SU-DHL-6 (cell line): ENCODE data around the gene VWA8.

ENCODE experiments used
- H2AFZ ChIP-seq: fragments of 200-600 bp; sonication (generic); 2 replicates; pipeline ENCODE4 v1.6.1; 2014; ENCODE audit warnings: low read depth, mild to moderate bottlenecking, moderate library complexity, mixed read lengths, antibody characterized with exemption, low read length; ENCODE audit not compliant: severe bottlenecking
- H3F3A ChIP-seq: fragments of 200-600 bp; shearing (Covaris generic); 2 replicates; pipeline ENCODE4 v1.6.0; 2016; ENCODE audit warnings: antibody characterized with exemption, mild to moderate bottlenecking; ENCODE audit not compliant: insufficient read depth
- H3K27ac ChIP-seq: fragments of 200-600 bp; sonication (generic); 2 replicates; pipeline ENCODE4 v1.5.1; 2016; ENCODE audit warnings: low read depth, mild to moderate bottlenecking, low read length, moderate library complexity, mixed read lengths
- H3K27me3 ChIP-seq: fragments of 200-600 bp; sonication (generic), shearing (Covaris generic); 2 replicates; pipeline ENCODE4 v1.6.0; 2014; ENCODE audit warnings: mild to moderate bottlenecking, low read length
- H3K36me3 ChIP-seq: fragments of 200-600 bp; sonication (generic); 2 replicates; pipeline ENCODE4 v1.6.1; 2014; ENCODE audit warnings: mild to moderate bottlenecking, low read length, mixed read lengths
- H3K4me2 ChIP-seq: fragments of 300-600, 200-600 bp; shearing (Covaris generic), sonication (generic); 2 replicates; pipeline ENCODE4 v1.6.0; 2014; ENCODE audit warnings: low read length, low read depth, mild to moderate bottlenecking; ENCODE audit not compliant: poor library complexity, severe bottlenecking
- H3K4me3 ChIP-seq: fragments of 200-600 bp; sonication (generic); 2 replicates; pipeline ENCODE4 v1.5.1; 2014; ENCODE audit warnings: antibody characterized with exemption, low read length, mild to moderate bottlenecking, mixed read lengths; ENCODE audit not compliant: insufficient read depth, poor library complexity, severe bottlenecking
- H3K79me2 ChIP-seq: fragments of 200-600 bp; sonication (generic); 2 replicates; pipeline ENCODE4 v1.6.1; 2014; ENCODE audit warnings: mild to moderate bottlenecking, low read length, moderate library complexity; ENCODE audit not compliant: insufficient read depth
- H3K9ac ChIP-seq: fragments of 200-600 bp; sonication (generic); 2 replicates; pipeline ENCODE4 v1.7.0; 2014; ENCODE audit warnings: mild to moderate bottlenecking, low read length
- H3K9me2 ChIP-seq: fragments of 200-600 bp; sonication (generic); replicated peaks from 2 replicates; pipeline ENCODE4 v1.6.1; 2014; ENCODE audit warnings: low read length; ENCODE audit not compliant: insufficient read depth
- H3K9me3 ChIP-seq: fragments of 200-600 bp; sonication (generic); 2 replicates; pipeline ENCODE4 v1.6.1; 2014; ENCODE audit warnings: low read length, mixed read lengths; ENCODE audit not compliant: insufficient read depth
- H4K20me1 ChIP-seq: fragments of 200-600 bp; sonication (generic); 2 replicates; pipeline ENCODE4 v1.6.1; 2014; ENCODE audit warnings: low read depth, mild to moderate bottlenecking, antibody characterized with exemption, low read length, moderate library complexity, mixed read lengths
- CTCF ChIP-seq: fragments of 200-600 bp; sonication (generic); IDR thresholded peaks from one replicate; pipeline ENCODE4 v1.5.1; 2017; ENCODE audit warnings: antibody characterized with exemption, mild to moderate bottlenecking, low read length, moderate library complexity; ENCODE audit not compliant: insufficient read depth, poor library complexity, severe bottlenecking
- EZH2phosphoT487 ChIP-seq: fragments of 200-600 bp; sonication (generic), shearing (Covaris generic); conservative IDR thresholded peaks from 2 replicates; pipeline ENCODE4 v1.6.1; 2018; ENCODE audit warnings: mild to moderate bottlenecking, antibody characterized with exemption, low read length, moderate library complexity, mixed read lengths

VWA8 gene

GRCh38 chr13:41827507-41828213 lies 133.2 kb downstream of the VWA8 start:
- Histone ChIP-seq H3K27ac (no peak overlapping the region), H3K4me3 (no peak overlapping the region), H3K9ac (no peak overlapping the region)

GRCh38 chr13:41825691-41826090 lies 135.2 kb downstream of the VWA8 start:
- TF ChIP-seq CTCF (no peak), EZH2phosphoT487 (no peak)
- Histone ChIP-seq H3K9ac (no peak overlapping the region), H3K9me2 (no peaks in the 10 kb centered on the region)

More at GRCh38 chr13:41827507-41828213, 133.2 kb downstream of the VWA8 start:
- TF ChIP-seq EZH2phosphoT487 (no peak), CTCF (no peak)
- H3K9me2 ChIP-seq = no peaks in the 10 kb centered on the region
- H3K9me3 ChIP-seq = no peaks in the 10 kb centered on the region
- no peak overlapping the region for H2AFZ ChIP-seq
- no peak overlapping the region for H3K4me2 ChIP-seq
- no peaks in the 10 kb centered on the region for H3K36me3 ChIP-seq
- H4K20me1 ChIP-seq = no peaks in the 10 kb centered on the region
- no peaks in the 10 kb centered on the region for H3K27me3 ChIP-seq
- H3K79me2 ChIP-seq = no peaks in the 10 kb centered on the region
- no peaks in the 10 kb centered on the region for H3F3A ChIP-seq

GRCh38 chr13:41823476-41823875 lies 137.4 kb downstream of the VWA8 start:
- Histone ChIP-seq H2AFZ (no peak overlapping the region), H3K79me2 (no peaks in the 10 kb centered on the region), H3K9me2 (no peaks in the 10 kb centered on the region), H4K20me1 (no peaks in the 10 kb centered on the region), H3K4me2 (no peak overlapping the region), H3K9ac (no peak overlapping the region), H3K4me3 (no peak overlapping the region), H3K27me3 (no peaks in the 10 kb centered on the region), H3F3A (no peaks in the 10 kb centered on the region), H3K9me3 (no peaks in the 10 kb centered on the region), H3K36me3 (no peaks in the 10 kb centered on the region), H3K27ac (no peak overlapping the region)
- no peak for TF ChIP-seq CTCF
- no peak for TF ChIP-seq EZH2phosphoT487

More at GRCh38 chr13:41825691-41826090, 135.2 kb downstream of the VWA8 start:
- Histone ChIP-seq H2AFZ (no peak overlapping the region), H3K9me3 (no peaks in the 10 kb centered on the region), H3K79me2 (no peaks in the 10 kb centered on the region), H3F3A (no peaks in the 10 kb centered on the region), H4K20me1 (no peaks in the 10 kb centered on the region), H3K4me2 (no peak overlapping the region), H3K27me3 (no peaks in the 10 kb centered on the region), H3K27ac (no peak overlapping the region), H3K4me3 (no peak overlapping the region), H3K36me3 (no peaks in the 10 kb centered on the region)
